DMS53 treated with DMSO at 0.1 percent for 48 hours (cell line): ENCODE data around the gene AP1G2.
"Not testable (repeated sequence)": the region's sequence is repeated elsewhere in the genome, so short reads cannot be mapped to it uniquely, and the experiment has no call there.

ENCODE experiments used
- DNase-seq: peaks from one replicate; lab custom pipeline; 2025; ENCODE audit not compliant: unreplicated experiment; lab: John Stamatoyannopoulos, UW

The AP1G2 gene, protein sequence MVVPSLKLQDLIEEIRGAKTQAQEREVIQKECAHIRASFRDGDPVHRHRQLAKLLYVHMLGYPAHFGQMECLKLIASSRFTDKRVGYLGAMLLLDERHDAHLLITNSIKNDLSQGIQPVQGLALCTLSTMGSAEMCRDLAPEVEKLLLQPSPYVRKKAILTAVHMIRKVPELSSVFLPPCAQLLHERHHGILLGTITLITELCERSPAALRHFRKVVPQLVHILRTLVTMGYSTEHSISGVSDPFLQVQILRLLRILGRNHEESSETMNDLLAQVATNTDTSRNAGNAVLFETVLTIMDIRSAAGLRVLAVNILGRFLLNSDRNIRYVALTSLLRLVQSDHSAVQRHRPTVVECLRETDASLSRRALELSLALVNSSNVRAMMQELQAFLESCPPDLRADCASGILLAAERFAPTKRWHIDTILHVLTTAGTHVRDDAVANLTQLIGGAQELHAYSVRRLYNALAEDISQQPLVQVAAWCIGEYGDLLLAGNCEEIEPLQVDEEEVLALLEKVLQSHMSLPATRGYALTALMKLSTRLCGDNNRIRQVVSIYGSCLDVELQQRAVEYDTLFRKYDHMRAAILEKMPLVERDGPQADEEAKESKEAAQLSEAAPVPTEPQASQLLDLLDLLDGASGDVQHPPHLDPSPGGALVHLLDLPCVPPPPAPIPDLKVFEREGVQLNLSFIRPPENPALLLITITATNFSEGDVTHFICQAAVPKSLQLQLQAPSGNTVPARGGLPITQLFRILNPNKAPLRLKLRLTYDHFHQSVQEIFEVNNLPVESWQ

DNA sequence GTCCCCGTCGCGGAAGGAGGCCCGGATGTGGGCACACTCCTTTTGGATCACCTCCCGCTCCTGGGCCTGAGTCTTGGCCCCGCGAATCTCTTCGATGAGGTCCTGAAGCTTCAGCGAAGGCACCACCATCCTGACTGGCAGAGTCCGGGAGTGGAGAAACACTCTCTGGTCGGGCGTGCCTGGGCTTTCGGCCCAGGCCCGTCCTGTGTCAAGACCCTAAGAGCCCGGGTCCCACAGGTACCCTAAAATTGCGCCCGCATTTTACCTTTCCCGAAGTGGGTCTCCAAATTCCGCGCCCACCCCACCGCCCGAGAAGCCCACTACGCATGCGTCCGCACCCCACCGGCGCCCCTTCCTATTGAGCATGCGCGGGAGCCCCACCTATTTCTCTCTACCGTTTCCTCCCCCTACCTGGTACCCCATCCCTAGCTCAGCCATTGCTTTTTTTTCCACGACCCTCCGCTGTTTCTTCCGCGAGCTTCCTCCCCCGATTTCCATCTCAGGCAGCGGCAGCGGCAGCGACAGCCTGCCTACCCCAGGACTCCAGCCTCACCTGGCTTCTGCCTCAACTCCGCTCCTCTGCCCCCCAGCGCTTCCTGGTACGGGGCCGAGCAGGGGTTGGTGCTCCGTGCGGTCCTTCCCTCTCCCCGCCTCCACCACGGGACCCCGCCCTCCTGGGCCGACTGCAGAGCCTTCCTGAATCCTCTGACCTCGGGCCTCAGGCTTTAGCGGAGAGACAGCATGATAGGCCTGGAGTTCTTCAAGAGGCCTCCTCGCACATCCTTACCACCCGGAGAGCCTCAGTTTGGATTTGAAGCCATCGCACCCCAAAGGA, at the start of gene AP1G2:
AP1G2 (minus strand) TSS at position 606 of the 835 bp plus-strand sequence; CDS start at position 129, 477 bp downstream.
- DNase-seq, result peak; percentile 71

DNA sequence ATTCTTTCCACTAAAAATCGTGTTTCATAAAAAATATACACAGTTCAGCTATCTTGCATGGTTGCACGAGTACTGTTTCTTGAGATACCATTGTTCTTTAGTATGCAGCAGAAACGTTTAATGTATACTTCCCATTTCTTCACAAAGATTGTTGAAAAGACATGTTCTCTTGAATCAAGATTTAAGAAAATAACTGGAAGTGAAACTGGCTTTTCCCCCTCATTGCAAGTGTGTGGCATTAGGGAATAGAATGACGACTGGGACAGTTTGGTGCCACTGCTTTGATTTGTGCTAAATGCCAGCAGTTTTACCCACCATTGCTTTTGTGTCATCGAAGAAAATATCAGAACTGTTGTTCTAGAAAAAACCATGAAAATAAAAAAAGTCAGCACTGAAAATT, 48.3 kb upstream of the AP1G2 start:
- DNase-seq, result no peak

DNA sequence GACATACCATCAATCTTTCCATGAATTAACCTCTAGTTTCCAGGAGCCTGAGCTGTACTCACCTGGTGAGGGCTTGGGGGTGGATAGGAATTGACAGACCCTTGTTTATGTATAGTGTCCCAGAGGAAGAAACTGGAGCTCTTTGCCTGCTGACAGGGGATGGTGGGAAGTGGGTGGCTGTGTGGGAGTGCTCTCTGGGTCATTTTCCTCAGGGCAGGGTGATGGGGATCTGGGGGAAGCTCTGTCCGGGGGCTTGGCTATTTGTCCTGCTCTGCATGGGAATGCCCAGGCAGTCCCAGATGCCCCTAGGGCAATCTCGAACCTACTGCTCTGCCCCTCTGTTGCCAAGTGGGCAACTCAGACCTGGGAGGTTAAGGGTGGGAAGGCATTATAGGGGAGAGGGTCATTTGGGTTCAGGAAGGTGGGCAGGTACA, 46.8 kb upstream of the AP1G2 start:
- no peak for DNase-seq

DNA sequence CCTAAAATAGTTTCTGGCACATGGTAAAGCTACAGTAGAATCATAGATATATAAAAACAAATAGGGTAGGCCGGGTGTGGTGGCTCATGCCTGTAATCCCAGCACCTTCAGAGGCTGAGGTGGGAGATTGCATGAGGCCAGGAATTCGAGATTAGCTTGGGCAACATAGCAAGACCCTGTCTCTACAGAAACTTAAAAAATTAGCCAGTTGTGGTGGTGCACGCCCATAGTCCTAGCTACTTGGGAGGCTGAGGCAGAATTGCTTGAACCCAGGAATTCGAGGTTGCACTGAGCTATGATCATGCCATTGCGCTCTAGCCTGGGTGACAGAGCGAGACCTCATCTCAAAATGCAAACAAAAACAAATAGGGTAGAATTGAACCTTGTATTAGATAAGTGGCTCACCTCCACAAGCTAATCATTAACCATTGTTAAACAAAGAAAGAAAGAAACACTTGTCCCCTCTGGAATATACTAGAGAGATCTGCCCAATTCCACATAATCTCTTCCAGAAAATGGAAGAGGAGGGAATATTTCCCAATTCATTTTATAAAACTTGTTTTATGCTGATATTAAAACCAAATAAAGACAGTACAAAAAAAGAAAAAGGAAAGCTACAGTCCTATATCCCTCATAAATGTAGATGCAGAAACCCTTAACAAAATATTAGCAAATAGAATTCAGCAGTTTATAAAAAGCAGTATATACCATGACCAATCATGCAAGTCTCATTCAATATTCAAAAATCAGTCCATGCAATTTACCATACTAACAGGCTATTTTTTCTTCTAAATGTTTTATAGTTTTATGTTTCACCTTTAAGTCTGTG, 45.9 kb upstream of the AP1G2 start:
- peak; percentile 78 for DNase-seq

DNA sequence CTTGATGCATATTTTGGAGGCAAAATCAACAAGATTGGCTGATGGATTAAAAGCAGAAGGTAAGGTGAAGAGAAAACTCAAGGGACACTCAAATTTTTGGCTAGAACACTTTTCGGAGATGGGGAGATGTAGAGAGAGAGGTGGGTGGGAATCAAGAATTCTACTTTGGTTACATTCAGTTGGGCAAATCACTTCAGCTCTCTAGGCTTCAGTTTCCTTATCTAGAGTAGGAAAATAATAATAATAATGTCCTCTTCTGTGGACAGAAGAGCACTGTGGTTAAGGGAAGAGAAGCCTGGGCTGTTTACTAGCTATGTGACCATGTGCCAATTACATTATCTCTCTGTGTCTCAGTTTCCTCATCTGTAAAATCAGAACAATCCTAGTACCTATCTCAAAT, 45.2 kb upstream of the AP1G2 start:
- peak; percentile 22 for DNase-seq

DNA sequence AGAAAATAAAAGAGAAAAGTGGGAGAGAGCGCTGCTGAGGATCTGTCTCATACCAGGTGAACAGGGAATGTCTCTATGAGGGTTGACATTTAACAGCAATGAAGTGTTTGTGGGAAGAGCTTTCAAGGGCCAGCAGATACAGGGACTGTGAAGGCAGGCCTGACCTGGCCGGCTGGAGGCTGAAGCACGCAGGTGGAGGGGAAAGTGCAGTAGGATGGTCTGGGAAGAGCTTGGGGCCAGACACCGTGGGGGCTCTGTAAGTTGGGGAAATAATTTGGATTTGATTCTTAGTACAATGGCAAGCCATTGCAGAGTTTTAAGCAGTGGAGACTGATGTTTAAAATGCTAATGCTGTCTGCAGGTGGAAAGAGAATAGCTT, 44.8 kb upstream of the AP1G2 start:
- DNase-seq, result peak; percentile 69

DNA sequence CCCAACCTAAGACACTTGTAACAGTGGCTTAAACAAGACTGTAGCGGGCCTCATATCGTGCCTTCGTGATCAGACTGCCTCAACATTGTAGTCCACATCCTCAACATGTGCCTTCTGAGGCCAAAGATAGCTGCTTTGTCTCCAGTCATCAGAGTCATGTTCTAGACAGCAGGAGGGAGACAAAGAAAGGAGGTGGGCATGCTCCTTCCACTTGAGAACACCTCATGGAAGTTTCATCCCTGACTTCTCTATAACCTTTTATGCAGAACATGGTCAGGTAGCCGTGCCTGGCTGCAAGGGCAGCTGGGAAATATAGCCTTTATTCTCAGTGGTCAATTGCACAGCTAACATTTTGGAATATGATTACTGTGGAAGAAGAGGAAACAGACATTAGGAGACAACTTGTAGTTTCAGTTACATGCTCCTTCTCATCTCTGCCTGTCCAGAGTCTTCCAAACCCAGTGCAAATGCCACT, 43.3 kb upstream of the AP1G2 start:
- DNase-seq, result no peak

DNA sequence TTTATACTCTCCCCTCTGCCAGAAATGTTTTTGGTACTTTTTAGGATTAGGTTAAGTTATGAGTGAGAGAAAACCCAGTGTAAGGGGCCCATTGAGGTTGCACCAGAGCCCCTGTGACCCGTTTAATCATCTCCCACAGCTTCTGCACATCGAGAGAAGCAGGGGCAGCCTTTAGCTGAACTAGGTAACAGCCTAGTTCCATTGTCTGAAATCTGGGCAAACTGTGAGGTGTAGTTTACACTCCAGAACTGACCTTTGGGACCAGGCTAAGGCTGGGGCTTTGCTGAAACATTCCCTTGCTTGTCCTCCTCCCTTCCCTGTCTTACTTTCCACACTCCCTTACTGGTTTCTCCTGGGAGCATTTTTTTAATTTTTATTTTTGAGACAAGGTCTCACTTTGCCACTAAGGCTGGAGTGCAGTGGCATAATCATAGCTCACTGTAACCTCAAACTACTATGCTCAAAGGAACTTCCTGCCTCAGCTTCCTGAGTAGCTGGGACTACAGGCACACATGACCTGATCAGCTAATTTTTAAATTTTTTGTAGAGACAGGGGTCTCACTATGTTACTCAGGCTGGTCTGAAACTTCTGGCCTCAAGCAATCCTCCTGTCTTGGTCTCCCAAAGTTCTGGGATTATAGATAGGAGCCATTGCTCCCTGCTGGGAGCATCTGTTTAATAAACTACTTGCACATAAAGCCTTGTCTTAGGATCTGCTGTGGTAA, 42.7 kb upstream of the AP1G2 start:
- DNase-seq, result no peak

DNA sequence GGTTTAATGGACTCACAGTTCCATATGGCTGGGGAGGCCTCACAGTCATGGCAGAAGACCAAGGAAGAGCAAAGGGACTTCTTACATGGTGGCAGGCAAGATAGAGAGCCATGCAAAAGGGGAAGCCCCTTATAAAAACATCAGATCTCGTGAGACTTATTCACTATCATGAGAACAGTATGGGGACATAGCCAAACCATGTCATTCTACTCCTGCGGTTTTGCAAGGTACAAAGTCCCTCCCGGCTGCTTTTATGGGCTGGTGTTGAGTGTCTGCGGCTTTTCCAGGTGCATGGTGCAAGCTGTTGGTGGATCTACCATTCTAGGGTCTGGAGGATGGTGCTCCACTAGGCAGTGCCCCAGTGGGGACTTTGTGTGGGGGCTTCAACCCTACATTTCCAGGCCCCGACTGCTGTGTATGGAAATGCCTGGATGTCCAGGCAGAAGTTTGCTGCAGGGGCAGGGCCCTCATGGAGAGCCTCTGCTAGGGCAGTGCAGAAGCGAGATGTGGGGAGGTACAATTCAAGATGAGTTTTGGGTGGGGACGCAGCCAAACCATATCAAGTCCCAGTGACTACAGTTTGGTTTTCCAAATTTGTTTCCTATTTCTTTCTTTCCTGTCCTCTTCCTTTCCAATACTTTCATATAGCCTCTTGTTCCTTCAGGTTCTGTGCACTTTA, 42.0 kb upstream of the AP1G2 start:
- DNase-seq, result not testable (repeated sequence)

DNA sequence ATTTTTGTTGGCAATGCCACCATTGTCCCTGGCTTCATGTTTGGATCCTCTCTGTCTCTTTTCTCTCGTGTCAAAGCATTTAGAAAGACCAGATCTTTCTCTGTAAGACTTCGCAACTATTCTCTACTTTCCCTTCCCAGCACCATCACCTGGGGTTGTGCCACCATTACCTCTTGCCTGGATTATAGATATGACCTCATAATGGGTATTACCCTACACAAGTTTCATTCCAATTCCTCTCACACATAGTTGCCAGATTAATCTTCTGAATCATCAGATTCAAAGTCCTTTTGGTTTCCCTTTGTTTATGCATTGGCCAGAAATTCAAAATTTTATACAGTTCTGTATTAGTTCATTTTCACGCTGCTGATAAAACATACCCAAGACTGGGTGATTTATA, 41.4 kb upstream of the AP1G2 start:
- no peak for DNase-seq

DNA sequence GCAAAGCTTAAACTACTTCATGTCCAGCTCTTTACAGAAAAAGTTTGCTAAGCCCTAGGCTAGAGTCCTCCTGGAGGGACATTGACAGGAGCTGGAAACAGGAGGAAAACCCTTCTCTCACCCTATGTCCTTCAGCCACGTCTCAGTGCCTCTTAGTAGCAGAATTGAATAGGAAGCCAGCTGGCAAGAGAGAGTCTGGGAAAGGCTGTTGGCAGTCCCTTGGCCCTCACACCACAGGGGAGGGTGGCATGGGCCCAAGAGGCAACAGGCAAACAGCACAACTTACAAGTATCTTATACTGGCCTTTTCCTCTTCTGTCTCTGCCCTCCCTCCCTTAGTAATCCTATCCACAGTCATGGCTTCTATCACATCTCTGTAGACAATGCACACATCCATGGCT, 40.9 kb upstream of the AP1G2 start:
- no peak for DNase-seq

DNA sequence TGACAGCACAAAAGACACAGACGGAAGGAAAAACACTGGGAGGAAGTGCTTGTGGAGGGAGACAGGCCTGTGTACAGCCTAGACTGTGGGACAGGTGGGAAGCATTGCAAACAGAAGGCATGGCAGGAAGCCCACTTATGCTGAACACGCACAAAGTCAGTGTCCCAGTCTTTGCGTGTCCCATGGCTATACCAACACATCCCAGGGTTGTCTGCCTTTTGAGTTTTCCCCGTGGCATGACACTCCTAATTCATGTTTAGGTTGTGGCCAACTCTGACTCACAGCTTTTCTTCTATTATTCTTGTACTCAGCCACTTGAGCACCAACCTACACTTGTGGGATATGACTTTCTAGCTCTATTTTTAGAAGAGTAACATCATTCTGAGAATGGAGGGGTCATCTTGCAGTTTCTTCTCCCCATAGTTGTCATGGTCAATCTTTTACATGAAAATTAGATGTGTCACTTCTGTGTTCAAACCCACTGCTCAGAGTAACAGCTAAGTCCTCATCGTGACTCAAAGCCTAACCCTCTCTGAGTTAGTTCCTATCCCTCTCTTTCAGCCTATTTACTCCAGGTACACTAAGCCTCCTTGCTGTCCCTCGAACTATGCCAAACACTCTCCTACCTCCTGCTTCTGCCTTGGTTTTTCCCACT, 38.5 kb upstream of the AP1G2 start:
- DNase-seq, result no peak

DNA sequence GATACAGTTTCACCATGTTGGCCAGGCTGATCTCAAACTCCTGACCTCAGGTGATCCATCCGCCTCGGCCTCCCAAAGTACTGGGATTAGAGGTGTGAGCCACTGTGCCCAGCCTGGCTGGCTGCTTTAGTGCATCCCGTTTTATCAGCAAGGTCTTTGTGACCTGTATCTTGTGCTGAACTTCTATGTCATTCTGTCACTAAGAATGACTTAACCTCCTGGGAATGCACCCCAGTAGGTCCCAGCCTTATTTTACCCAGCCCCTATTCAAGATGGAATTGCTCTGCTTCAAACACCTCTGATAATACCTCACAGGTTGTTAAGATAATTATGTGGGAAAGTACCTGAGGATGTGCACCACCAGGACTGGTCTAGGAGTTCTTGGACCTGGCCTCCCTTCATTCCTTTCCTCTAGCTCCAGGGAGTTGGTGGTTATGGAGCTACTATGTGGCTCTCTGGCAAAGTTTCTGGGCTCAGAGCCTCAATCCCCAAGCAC, 37.1 kb upstream of the AP1G2 start:
- no peak for DNase-seq

DNA sequence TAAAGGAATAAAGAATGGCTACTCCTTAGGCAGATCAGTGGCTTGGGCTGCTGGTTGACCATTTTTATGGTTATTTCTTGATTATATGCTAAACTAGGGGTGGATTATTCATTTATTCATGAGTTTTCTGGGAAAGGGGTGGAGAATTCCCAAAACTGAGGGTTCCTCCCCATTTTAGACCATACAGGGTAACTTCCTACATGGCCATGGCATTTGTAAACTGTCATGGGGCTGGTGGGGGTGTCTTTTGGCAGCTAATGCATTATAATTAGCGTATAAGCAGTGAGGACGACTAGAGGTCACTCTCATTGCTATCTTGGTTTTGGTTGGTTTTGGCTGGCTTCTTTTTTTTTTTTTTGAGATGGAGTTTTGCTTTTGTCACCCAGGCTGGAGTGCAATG, 36.6 kb upstream of the AP1G2 start:
- no peak for DNase-seq

DNA sequence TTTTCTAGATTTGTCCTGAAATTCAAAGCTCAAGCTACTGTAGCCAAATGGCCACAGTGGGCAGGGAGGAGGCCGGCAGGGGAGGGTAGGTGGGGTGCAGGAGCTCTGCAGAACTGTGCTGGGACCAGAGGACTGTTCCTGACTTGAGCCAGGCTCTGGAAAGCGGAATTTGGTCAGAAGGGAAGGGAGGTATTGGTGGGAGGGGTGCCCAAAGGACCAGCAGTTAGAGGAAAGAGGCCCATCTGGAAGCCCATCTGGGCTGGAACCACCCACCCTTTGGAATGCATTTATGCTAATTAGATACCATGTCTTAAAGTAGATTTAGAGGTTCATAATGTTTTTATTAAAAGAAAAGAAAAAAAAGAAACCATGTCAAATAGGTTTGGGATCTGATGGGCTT, 35.5 kb upstream of the AP1G2 start:
- no peak for DNase-seq

DNA sequence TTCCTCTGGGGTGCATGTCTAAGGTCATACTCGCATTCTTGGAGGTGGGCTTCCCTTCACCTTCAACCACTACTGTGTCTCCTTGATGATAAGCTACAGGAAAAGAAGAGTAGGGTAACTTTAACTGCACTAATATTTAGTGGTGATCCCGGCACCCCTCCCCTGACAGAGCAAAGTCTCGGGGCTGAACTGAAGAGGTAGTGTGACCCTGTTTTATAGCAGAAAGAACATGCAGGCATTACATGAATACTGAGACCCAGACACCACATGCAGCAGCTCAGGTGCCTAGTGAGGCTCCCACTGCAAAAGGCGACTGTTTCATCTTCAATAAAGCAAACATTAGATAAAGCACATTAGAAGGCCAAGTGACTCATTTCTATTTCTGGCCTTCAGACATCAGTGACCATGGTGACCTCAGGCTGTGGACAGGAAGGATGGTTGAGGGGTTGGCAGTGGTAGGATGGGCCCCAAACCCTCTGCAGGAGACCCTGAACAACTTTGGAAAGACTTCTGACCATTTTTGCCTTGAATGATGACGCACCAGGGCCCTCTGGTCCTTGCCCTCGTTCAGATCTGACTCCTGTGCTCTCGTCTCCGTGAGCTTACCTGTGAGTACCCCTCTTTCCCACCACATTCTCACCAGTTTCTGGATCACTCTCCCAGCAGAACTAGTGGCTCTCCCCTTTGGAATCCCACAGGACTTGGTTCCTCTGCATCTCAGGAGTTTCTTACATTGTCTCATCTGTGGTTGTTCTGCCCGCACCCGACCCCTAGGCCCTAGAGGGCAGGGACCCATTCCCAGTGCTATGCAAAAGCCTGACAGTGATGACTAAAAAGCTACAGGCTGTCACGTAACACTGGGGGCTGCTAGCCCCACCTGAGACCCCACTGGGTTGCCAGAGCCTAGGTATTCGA, 34.8 kb upstream of the AP1G2 start:
- DNase-seq, result peak; percentile 48

DNA sequence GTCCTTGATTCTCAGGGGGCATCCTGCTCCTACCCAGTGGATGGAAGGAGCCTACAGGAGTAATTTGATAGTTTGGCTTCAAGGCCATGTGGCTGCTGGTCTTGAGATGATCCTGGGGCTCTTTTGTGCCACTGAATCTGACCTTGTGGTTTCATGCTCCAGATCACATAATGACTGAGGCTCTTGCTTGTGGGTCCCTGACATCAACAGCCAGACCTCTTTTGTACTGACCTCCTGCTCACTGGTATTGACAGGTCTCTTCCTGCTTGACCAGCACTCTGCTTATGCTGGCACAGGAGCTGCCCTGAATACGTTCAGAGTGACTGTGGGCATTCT, 34.2 kb upstream of the AP1G2 start:
- DNase-seq, result peak; percentile 8

DNA sequence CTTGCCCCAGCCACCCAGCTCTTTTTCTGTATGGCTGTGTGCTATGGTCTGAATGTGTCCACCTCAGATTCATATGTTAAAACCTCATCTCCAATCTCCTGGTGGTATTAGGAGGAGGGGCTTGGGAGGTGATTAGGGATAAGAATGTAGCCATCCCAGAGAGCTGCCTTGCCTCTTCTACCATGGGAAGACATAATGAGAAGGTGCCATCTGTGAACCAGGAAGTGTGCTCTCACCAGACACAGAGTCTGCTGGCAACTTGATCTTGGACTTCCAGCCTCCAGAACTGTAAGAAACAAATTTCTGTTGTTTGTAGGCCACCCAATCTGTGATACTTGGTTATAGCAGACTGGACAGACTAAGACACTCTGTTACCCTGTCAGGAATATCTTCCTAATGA, 33.8 kb upstream of the AP1G2 start:
- DNase-seq, result no peak
